Measurements from ENCODE around the gene CACNB2. TPM values are rescaled to one million over a fixed set of nuclear protein-coding genes. Genes with fewer than 3 reads are reported as not detected.

CACNB2 gene
- total and polyA plus RNA-seq, 10 of the 15 experiments (the other 5 are each of a cell fraction or from before 2014, with no cell fraction given) = 0.62 to 8.1 (median 1.2) TPM

- WGBS (ENCODE audit: insufficient coverage, insufficient replicate concordance, low lambda C conversion rate, missing lambda C conversion rate) = 44% methylated on average over 2 of the region's 2 CpGs
- no TSS peak for BruUV-seq (replicated peaks)
- H3K4me2 ChIP-seq (ENCODE audit: control insufficient read depth, insufficient read depth) = no peak overlapping the region
Measured at GRCh38 chr10:18231480-18231879, 91.3 kb downstream of the CACNB2 start.

GRCh38 chr10:18233775-18234174, 93.6 kb downstream of the CACNB2 start:
- ATAC-seq = peak; percentile 72
- 11% methylated on average over 8 of the region's 8 CpGs for WGBS (ENCODE audit: insufficient coverage, insufficient replicate concordance, low lambda C conversion rate, missing lambda C conversion rate)
- in situ Hi-C loops (cut with MboI) = no loop called here

More at GRCh38 chr10:18231480-18231879, 91.3 kb downstream of the CACNB2 start:
- in situ Hi-C loops (cut with MboI) = no loop called here
- Histone ChIP-seq H4K20me1 (ENCODE audit: control insufficient read depth, insufficient read depth) (no peaks in the 10 kb centered on the region), H3K9me3 (replicated peaks; ENCODE audit: control insufficient read depth, insufficient read depth, low read length) (no peaks in the 10 kb centered on the region), H3K27me3 (replicated peaks in 1 of 2; ENCODE audit: control insufficient read depth in 2 of 2, insufficient read depth in 2 of 2, low read length in 1 of 2) (no peaks in the 10 kb centered on the region), H3K4me3 (no peak overlapping the region), H3K27ac (ENCODE audit: control insufficient read depth, insufficient read depth) (no peak overlapping the region), H3K9ac (ENCODE audit: control insufficient read depth, insufficient read depth, low read length) (no peak overlapping the region), H2AFZ (ENCODE audit: control insufficient read depth, low read depth, low read length) (no peak overlapping the region), H3K79me2 (ENCODE audit: control insufficient read depth, insufficient read depth, low read length) (no peaks in the 10 kb centered on the region), H3K4me1 (ENCODE audit: control insufficient read depth, insufficient read depth, low read length) (no peaks in the 10 kb centered on the region), H3K36me3 (ENCODE audit: control insufficient read depth in 2 of 2, insufficient read depth in 2 of 2, low read length in 1 of 2) (no peaks in the 10 kb centered on the region)
- intact Hi-C loops (cut with micrococcal nuclease; ENCODE audit: unreplicated experiment) = no loop called here
- CTCF ChIA-PET = no interaction called here
- FAIRE-seq (no peak), ATAC-seq (no peak), DNase-seq (ENCODE audit: low read depth, low spot score) (no peak)
- POLR2A ChIA-PET = no interaction called here
- TF ChIP-seq PKNOX1 (IDR thresholded peaks at IDR 0.05) = 0 out of 2 replicates have a peak, but pooled peaks have one; percentile 20
- TF ChIP-seq MTA3 (IDR thresholded peaks at IDR 0.05; ENCODE audit: borderline replicate concordance, low read length) = no peak
- SMC1A ChIA-PET (ENCODE audit: uncharacterized antibody, unreplicated experiment) = no interaction called here
- RAD21 ChIA-PET (ENCODE audit: unreplicated experiment) = no interaction called here

More at GRCh38 chr10:18233775-18234174, 93.6 kb downstream of the CACNB2 start:
- Histone ChIP-seq H2AFZ (ENCODE audit: control insufficient read depth, low read depth, low read length) (no peak overlapping the region), H3K9me3 (replicated peaks; ENCODE audit: control insufficient read depth, insufficient read depth, low read length) (no peaks in the 10 kb centered on the region), H3K4me1 (ENCODE audit: control insufficient read depth, insufficient read depth, low read length) (no peaks in the 10 kb centered on the region), H3K9ac (ENCODE audit: control insufficient read depth, insufficient read depth, low read length) (no peak overlapping the region), H3K4me2 (ENCODE audit: control insufficient read depth, insufficient read depth) (no peak overlapping the region), H3K79me2 (ENCODE audit: control insufficient read depth, insufficient read depth, low read length) (no peaks in the 10 kb centered on the region), H3K4me3 (no peak overlapping the region), H3K36me3 (ENCODE audit: control insufficient read depth in 2 of 2, insufficient read depth in 2 of 2, low read length in 1 of 2) (no peaks in the 10 kb centered on the region), H4K20me1 (ENCODE audit: control insufficient read depth, insufficient read depth) (no peaks in the 10 kb centered on the region), H3K27ac (ENCODE audit: control insufficient read depth, insufficient read depth) (no peak overlapping the region), H3K27me3 (replicated peaks in 1 of 2; ENCODE audit: control insufficient read depth in 2 of 2, insufficient read depth in 2 of 2, low read length in 1 of 2) (peaks cover 0 to 3% of the 10 kb centered on the region in 2 experiments; a peak in 2 of 4 replicates)
- DNase-seq (ENCODE audit: low read depth, low spot score) = no peak
- peak; percentile 30; the same call in 1 of the 2 replicates for TF ChIP-seq RAD21 (IDR thresholded peaks at IDR 0.05; ENCODE audit: insufficient read depth, low read depth, low read length)
- TF ChIP-seq PAX5 (IDR thresholded peaks at IDR 0.05; ENCODE audit: borderline replicate concordance, low read depth, low read length) = peak; percentile 54; the same call in 1 of the 2 replicates
- no peak for TF ChIP-seq SIN3A (IDR thresholded peaks at IDR 0.05; ENCODE audit: low read depth, low read length)
- no peak for TF ChIP-seq REST (IDR thresholded peaks at IDR 0.05; ENCODE audit: low read depth, low read length)
- TF ChIP-seq CTCF (IDR thresholded peaks at IDR 0.05 in 2 of 3, conservative IDR thresholded peaks at IDR 0.05 in 1 of 3; ENCODE audit: control insufficient read depth in 2 of 3, extremely low read depth in 1 of 3, insufficient read depth in 1 of 3, low read depth in 3 of 3, low read length in 3 of 3) = peak in 2 of 3 experiments; percentile 24 to 29; a peak in 2 of 6 replicates
- SMC1A ChIA-PET (ENCODE audit: uncharacterized antibody, unreplicated experiment) = interaction anchor here (0.9 to 1.3 kb wide), 3 partner anchors 10 to 21 kb away, joined by 3 to 4 read pairs (median 3); no protein-coding TSS in a partner anchor
- RAD21 ChIA-PET (ENCODE audit: unreplicated experiment) = interaction anchor here (0.9 kb wide), 1 partner anchor 386 kb away, joined by 3 read pairs; no protein-coding TSS in a partner anchor
- no TSS peak for BruUV-seq (replicated peaks)
- CTCF ChIA-PET = interaction anchor here (0.9 to 1.6 kb wide), 5 partner anchors 9 to 386 kb away, joined by 3 to 5 read pairs (median 3); no protein-coding TSS in a partner anchor
- POLR2A ChIA-PET = no interaction called here
- intact Hi-C loops (cut with micrococcal nuclease; ENCODE audit: unreplicated experiment) = no loop called here
- FAIRE-seq = no peak

All from GM12878 (cell line).